Forelimb muscle (tissue), 1 donor: ENCODE data around the gene CDC42BPB. TPM values are rescaled to one million over a fixed set of nuclear protein-coding genes. Genes with fewer than 3 reads are reported as not detected.
A peak's percentile ranks its signal among the peaks of the same experiment; 100 is the strongest.
"Not testable (repeated sequence)": the region's sequence is repeated elsewhere in the genome, so short reads cannot be mapped to it uniquely, and the experiment has no call there.

Experiments used
- DNase-seq: peaks from one replicate; pipeline ENCODE4 v3.0.0-alpha.2; 2013; ENCODE audit warnings: low read depth
- polyA plus RNA-seq: library from polyadenylated mRNA; unstranded; fragments of 120-200 nt; gene quantifications from one replicate; pipeline ENCODE4 v1.2.1, GENCODE V29; 2013; ENCODE audit not compliant: insufficient read length

CDC42BPB gene
- polyA plus RNA-seq, 1 donor, result 50.8 TPM

DNA sequence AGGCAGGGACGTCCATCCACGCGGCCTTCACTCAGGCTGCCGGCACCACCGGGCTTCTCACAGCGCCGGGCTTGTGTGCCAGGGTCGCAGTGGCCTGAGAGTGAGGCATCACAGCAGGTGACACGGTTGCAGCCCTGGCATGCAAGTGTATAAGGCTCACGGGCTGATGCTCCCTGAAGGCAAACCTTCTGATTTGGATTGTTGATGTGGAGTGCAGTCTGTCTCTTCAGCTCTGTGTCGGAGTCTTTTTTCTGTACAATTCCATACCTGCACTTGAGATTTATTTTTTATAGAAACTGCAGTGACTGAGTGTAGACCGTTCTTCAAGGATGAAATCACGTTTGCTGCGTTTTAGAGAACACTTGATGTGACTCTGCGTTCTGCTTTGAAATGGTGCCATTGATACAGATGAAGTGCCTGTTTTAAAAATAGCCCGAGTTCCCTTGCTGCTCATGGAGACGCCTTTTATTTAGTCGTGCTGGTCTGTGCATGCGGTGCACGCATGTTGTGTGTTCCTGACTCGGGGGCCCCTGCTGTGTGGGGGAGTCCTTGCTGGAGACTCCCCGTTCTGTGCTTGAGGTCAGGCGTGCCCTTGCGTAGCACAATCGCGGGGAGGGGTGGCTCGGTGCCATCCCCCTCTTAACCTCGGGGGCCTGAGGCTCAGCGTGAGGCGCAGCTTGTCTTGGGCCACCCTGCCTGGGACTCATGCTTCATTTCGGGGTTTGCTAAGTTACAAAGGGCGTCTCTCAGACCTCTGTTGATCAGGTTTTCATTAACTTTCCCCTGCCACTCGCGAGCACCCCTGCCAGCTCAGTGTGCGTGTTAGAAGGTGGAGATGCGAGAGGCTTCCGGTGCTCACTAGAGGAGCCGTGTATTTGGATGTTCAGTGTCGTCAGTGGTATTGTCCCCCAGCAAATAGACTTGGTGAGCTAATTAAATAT is 156.4 kb downstream of the CDC42BPB start:
- DNase-seq, result no peak

- no peak for DNase-seq
These were observed 157.8 kb downstream of the CDC42BPB start for GRCh38 chr14:102899516-102899900.

- no peak for DNase-seq
These were observed 158.4 kb downstream of the CDC42BPB start for GRCh38 chr14:102898776-102899515.

DNA sequence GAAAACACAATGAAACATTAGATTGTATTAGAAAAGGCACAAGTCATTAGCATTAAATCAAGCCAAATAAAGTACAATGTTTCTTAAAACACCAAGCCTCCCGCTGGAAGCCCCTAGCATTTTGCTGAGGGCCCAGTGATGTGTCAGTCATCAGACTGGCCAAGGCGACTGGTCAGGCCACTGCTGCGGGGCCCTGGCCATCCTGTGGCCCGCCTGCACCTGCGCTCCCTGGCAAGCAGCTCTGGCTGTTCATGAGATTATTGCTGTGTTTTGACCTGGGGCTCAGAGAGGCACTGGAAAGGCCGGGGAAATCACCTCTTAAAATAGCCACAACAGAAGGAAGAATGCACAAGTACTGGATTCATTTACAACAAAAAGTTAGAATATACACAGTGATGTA is 159.1 kb downstream of the CDC42BPB start:
- no peak for DNase-seq

DNA sequence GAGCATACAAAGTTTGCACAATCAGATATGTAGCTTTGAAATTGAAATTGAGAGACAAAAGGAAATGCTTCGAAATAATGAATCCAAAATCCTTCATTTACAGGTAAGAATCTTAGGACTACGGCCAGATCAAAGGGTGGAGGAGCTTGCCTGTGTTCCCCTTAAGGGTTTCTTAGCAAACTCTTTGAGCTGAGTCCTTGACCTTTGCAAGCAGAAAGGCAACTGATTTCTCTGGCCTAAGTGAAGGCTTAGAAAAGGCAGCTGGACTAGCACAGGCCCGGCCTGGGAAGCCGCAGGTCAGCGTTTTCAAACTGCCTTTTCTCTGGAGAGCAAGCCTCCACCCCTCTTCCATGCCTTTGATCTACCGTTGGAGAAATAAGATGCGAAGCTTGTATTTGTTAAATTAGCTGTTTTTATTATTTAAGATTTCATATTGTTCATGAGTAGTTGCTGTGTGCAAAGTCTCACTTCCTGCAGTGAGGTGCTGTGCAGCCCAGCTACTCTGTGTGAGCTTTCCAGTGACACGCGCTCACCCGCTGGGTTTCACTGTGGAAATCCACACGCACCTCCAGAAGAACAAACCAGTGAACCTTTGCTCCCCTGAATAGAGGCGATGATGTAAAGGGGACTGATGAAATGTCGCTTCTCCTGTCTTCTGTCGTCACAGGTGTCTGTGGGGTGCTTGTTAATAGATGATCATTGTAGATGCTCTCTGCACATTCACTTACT is 159.9 kb downstream of the CDC42BPB start:
- no peak for DNase-seq

DNA sequence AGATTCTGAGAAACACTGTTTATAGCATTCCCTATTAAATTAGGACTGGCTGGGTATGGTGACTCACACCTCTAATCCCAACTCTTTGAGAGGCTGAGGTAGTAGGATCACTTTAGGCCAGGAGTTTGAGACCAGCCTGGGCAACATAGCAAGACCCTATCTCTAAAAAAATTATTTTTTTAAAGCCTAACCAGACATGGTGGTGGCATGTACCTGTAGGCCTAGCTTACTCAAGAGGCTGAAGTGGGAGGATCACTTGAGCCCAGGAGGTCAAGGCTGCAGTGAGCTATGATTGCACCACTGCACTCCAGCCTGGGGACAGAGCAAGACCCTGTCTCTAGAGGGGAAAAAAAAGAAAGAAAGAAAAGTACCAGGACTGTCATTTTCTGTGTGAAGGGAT is 160.6 kb downstream of the CDC42BPB start:
- DNase-seq, result not testable (repeated sequence)

GRCh38 chr14:102893452-102893851 is 163.9 kb downstream of the CDC42BPB start:
- peak; percentile 64 for DNase-seq

- DNase-seq, result no peak
These were observed 164.7 kb downstream of the CDC42BPB start for GRCh38 chr14:102892651-102893050.

- DNase-seq, result no peak
These were observed 165.8 kb downstream of the CDC42BPB start for GRCh38 chr14:102891556-102891955.

- no peak for DNase-seq
These were observed 166.2 kb downstream of the CDC42BPB start for GRCh38 chr14:102891111-102891510.

GRCh38 chr14:102889615-102890014 is 167.7 kb downstream of the CDC42BPB start:
- DNase-seq, result no peak

DNA sequence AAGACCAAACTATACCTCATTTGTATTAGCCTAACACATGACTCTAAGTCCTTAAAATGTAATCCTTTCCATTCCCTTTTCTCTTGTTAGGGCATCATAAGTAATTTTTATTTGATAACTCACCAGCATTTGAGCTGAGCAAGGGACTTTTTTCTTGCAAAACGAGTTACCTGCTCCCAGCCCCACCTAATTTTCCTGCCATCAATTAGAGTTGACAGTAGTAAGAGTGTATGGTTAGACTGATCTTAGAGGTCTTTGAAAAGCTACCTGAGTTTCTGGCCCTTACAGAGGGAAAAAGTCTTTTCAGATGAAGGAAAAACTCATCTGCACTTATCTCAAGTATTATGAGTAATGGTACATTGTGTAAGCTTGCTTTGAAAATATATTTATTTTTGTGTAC is 168.6 kb downstream of the CDC42BPB start:
- DNase-seq, result no peak

GRCh38 chr14:102885737-102886447 is 171.5 kb downstream of the CDC42BPB start:
- no peak for DNase-seq

DNA sequence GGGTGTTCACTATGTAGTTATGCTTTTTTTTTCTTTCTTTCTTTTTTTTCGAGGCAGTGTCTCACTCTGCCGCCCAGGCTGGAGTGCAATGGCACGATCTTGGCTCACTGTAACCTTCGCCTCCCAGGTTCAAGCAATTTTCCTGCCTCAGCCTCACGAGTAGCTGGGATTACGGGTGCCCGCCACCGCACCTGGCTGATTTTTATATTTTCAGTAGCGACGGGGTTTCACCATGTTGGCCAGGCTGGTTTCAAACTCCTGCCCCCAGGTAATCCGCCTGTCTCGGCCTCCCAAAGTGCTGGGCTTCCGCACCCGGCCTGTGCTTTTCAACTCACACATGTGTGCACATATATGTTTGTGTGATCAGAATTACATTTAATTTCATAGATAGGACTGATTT is 173.8 kb downstream of the CDC42BPB start:
- no peak for DNase-seq

- DNase-seq, result no peak
These were observed 174.2 kb downstream of the CDC42BPB start for GRCh38 chr14:102883089-102883541.

Other genes with a start within 250 kb of the CDC42BPB start
- gene AMN, start 134.9 kb downstream of the CDC42BPB start, polyA plus RNA-seq, result 0.16 TPM
- not detected for gene LBHD2, start 26.7 kb upstream of the CDC42BPB start, polyA plus RNA-seq
- gene EXOC3L4, start 37.2 kb upstream of the CDC42BPB start, polyA plus RNA-seq, result 0.80 TPM
- 39.8 TPM for gene TNFAIP2, start 65.9 kb upstream of the CDC42BPB start, polyA plus RNA-seq